Urinary bladder (tissue), 4 donors: ENCODE data around the gene INHBE. TPM values are rescaled to one million over a fixed set of nuclear protein-coding genes. Genes with fewer than 3 reads are reported as not detected.
"Not testable (repeated sequence)": the region's sequence is repeated elsewhere in the genome, so short reads cannot be mapped to it uniquely, and the experiment has no call there.

Source experiments
- DNase-seq: peaks from one replicate; pipeline ENCODE4 v3.0.0-alpha.2; 2015; ENCODE audit errors: extremely low spot score
- H3K27ac ChIP-seq: one replicate; pipeline ENCODE4 v1.5.1; 2013; ENCODE audit warnings: low read depth, mild to moderate bottlenecking, moderate library complexity
- H3K36me3 ChIP-seq: one replicate; pipeline ENCODE4 v1.6.1; 2013; ENCODE audit warnings: mild to moderate bottlenecking, moderate library complexity; ENCODE audit not compliant: insufficient read depth
- H3K4me1 ChIP-seq: one replicate; pipeline ENCODE4 v1.6.1; 2013; ENCODE audit warnings: mild to moderate bottlenecking, moderate library complexity; ENCODE audit not compliant: insufficient read depth
- H3K4me3 ChIP-seq: one replicate; pipeline ENCODE4 v1.5.1; 2013; ENCODE audit warnings: low read depth, low read length
- WGBS: extraction: QIAGEN DNeasy Blood & Tissue Kit; methylation state at CpG from one replicate; pipeline ENCODE4 v1.1.7; 2013; 5-methylcytosine and 5-hydroxymethylcytosine counted together
- polyA plus RNA-seq: library from polyadenylated mRNA; stranded (reverse); fragments of 200-250 nt; gene quantifications from one replicate; pipeline ENCODE4 v1.2.3, GENCODE V29; 2013
- total RNA-seq: library from RNA; depleted of rRNA; stranded (reverse); fragments of >200 nt; gene quantifications from one replicate; pipeline ENCODE4 v1.2.3, GENCODE V29; 2014
- donor health status: healthy with polysubstance abuse.
- donor health status: healthy.

Gene INHBE
- total and polyA plus RNA-seq, 2 donors: 0.09 TPM; not detected in 1

- no peaks in the 10 kb centered on the region for H3K36me3 ChIP-seq
- no peak for DNase-seq
- peak overlapping the region; percentile 12 for H3K27ac ChIP-seq
- H3K4me1 ChIP-seq: no peaks in the 10 kb centered on the region
- 78% methylated on average over 10 of the region's 10 CpGs for WGBS
- no peak overlapping the region for H3K4me3 ChIP-seq
Observed at GRCh38 chr12:57479043-57479375, 23.9 kb downstream of the INHBE start.

- no peak for DNase-seq
- WGBS: 67% methylated on average over 6 of the region's 6 CpGs
- peak within 1 kb of the TSS; percentile 12 for H3K27ac ChIP-seq
- no peaks in the 10 kb centered on the region for H3K36me3 ChIP-seq
- H3K4me3 ChIP-seq: no peak within 1 kb of the TSS
- no peaks in the 10 kb centered on the region for H3K4me1 ChIP-seq
Observed at GRCh38 chr12:57479376-57480115, 24.4 kb downstream of the INHBE start, which contains the start of gene ARHGAP9. ARHGAP9 (minus strand) TSS chr12:57479866; CDS start chr12:57479406, 460 bp downstream.

- Histone ChIP-seq H3K36me3 (no peaks in the 10 kb centered on the region), H3K4me1 (no peaks in the 10 kb centered on the region), H3K4me3 (no peak overlapping the region), H3K27ac (no peak overlapping the region)
- no peak for DNase-seq
- WGBS: 28% methylated on average over 1 of the region's 1 CpG
Observed at GRCh38 chr12:57481671-57482070, 26.6 kb downstream of the INHBE start.

- no peak for DNase-seq
- WGBS: 36% methylated on average over 5 of the region's 5 CpGs
- Histone ChIP-seq H3K4me3 (no peak overlapping the region), H3K27ac (no peak overlapping the region), H3K36me3 (no peaks in the 10 kb centered on the region), H3K4me1 (no peaks in the 10 kb centered on the region)
Observed at GRCh38 chr12:57483466-57483865, 28.4 kb downstream of the INHBE start.

- no peaks in the 10 kb centered on the region for H3K36me3 ChIP-seq
- H3K4me3 ChIP-seq: no peak overlapping the region
- DNase-seq: no peak
- no peak overlapping the region for H3K27ac ChIP-seq
- peaks cover 2% of the 10 kb centered on the region for H3K4me1 ChIP-seq
Observed at GRCh38 chr12:57485695-57486094, 30.6 kb downstream of the INHBE start.

DNA sequence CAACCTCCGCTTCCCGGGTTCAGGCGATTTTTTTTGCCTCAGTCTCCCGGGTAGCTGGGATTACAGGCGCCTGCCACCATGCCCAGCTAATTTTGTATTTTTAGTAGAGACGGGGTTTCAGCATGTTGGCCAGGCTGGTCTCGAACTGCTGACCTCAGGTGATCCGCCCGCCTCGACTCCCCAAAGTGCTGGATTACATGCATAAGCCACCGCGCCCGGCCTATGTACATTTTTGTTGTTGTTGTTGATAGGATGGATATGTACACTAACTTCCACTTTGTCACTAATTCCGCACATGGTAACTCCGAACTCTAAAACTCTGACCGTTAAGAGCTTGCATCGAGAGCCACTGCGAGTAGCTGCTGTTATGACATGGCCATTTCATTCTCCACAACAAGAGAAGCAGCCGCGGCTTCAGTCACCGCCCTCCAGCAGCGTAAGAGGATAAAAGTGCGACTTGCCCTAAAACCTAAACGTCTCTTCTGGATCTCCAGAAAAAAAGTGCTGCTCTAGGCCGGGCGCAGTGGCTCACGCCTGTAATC is 32.0 kb downstream of the INHBE start:
- Histone ChIP-seq H3K4me3 (no peak overlapping the region), H3K27ac (no peak overlapping the region), H3K36me3 (peaks cover 5% of the 10 kb centered on the region), H3K4me1 (peaks cover 2% of the 10 kb centered on the region)
- DNase-seq: no peak
- 87% methylated on average over 27 of the region's 27 CpGs for WGBS

- DNase-seq: peak; percentile 91
- Histone ChIP-seq H3K27ac (peak within 1 kb of the TSS; percentile 78), H3K4me3 (peak within 1 kb of the TSS; percentile 97), H3K36me3 (peaks cover 6% of the 10 kb centered on the region), H3K4me1 (peaks cover 2% of the 10 kb centered on the region)
- WGBS: 6% methylated on average over 47 of the region's 47 CpGs
Observed at GRCh38 chr12:57487597-57488401, 32.7 kb downstream of the INHBE start, which contains the start of gene MARS1. MARS1 (plus strand) TSS chr12:57488068; CDS start chr12:57488091, 23 bp downstream.

DNA sequence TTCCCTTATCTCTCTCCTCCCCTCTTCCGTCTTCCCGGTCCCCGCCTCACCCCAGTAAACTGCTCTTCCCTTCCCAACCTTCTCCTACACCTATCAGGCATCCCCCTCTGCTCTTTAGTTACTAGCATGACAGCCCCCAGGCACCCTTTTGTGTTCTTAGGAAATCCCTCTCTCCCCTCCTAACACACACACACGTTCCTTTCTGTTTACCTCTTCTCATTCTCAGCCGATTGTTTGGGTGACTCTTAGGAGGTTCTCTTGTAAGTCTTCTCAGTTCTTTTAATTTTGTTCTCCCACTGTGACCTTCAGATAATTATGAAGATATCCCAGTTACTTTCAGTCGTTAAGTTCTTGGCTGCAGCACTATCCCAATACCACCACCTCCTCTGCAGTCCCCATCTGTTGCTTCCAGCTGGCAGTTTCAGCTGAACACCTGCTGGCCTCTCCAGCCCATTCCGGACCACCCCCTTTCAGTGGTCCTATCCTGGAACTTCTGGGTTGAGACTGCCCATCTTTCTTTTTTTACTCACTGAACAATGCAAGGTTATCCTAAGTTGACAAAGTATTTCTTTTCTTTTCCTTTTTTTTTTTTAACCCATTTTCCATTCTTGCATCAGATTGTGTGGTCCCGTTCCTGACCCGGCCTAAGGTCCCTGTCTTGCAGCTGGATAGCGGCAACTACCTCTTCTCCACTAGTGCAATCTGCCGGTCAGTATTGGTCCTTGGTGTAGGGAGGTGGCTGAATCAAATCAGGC is 33.5 kb downstream of the INHBE start:
- Histone ChIP-seq H3K36me3 (peaks cover 7% of the 10 kb centered on the region), H3K4me3 (peak overlapping the region; percentile 97), H3K27ac (no peak overlapping the region), H3K4me1 (peaks cover 2% of the 10 kb centered on the region)
- 30% methylated on average over 11 of the region's 11 CpGs for whole genome bisulfite sequencing
- no peak for DNase-seq

DNA sequence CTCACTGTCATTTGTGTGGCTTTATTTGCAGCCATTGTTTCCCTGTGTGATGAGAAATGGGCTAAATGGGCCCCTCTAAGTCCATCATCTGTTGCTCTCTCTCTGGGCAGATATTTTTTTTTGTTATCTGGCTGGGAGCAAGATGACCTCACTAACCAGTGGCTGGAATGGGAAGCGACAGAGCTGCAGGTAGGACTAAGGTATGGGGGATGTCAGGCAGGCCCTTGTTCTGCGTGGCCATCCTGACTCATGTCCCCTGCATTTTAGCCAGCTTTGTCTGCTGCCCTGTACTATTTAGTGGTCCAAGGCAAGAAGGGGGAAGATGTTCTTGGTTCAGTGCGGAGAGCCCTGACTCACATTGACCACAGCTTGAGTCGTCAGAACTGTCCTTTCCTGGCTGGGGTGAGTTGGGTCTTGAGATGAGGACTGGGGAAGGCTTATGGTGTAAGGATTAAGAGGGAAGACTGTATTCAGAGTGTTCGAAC is 34.1 kb downstream of the INHBE start:
- peaks cover 7% of the 10 kb centered on the region for H3K36me3 ChIP-seq
- no peak for DNase-seq
- H3K27ac ChIP-seq: no peak overlapping the region
- H3K4me3 ChIP-seq: no peak overlapping the region
- 89% methylated on average over 5 of the region's 5 CpGs for WGBS
- peaks cover 2% of the 10 kb centered on the region for H3K4me1 ChIP-seq

- Histone ChIP-seq H3K4me1 (peaks cover 2% of the 10 kb centered on the region), H3K27ac (no peak overlapping the region), H3K4me3 (no peak overlapping the region), H3K36me3 (peaks cover 7% of the 10 kb centered on the region)
- no peak for DNase-seq
- 98% methylated on average over 4 of the region's 4 CpGs for WGBS
Observed at GRCh38 chr12:57490126-57490525, 35.0 kb downstream of the INHBE start.

DNA sequence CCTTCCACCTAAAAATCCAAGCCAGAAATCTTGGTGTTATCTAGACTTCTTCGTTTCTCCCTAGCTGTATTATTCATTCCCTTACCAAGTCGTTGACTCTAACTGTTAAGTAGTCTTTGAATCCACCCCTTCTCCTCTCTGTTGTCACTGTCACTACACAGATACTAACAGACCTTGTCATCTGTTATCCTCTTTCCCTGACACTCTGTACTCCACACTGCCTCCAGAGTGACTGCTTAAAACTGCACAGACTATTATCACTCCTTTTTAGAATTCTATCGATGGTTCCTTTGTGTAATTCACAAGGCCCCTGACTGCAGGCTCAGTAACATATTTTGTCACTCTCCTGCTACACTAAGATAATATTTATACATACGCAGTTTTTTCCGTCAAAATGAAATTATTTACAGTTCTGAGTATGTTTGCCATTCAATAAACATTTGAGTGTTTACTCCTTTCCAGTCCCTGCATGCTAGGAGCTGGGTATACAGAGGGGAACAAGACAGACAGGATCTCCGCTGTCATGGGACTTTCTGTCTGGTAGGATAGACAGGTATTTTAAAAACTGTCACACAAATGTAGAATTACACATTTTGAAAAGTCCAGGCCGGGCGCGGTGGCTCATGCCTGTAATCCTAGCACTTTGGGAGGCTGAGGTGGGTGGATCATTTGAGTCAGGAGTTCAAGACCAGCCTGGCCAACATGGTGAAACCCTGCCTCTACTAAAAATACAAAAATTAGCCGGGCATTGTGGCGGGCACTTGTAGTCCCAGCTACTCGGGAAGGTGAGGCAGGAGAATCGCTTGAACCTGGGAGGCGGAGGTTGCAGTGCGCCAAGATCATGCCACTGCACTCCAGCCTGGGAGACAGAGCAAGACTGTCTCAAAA is 36.5 kb downstream of the INHBE start:
- 93% methylated on average over 15 of the region's 15 CpGs for WGBS
- no peak overlapping the region for H3K27ac ChIP-seq
- H3K4me3 ChIP-seq: no peak overlapping the region
- H3K36me3 ChIP-seq: peaks cover 7% of the 10 kb centered on the region
- H3K4me1 ChIP-seq: peaks cover 2% of the 10 kb centered on the region
- DNase-seq: no peak

DNA sequence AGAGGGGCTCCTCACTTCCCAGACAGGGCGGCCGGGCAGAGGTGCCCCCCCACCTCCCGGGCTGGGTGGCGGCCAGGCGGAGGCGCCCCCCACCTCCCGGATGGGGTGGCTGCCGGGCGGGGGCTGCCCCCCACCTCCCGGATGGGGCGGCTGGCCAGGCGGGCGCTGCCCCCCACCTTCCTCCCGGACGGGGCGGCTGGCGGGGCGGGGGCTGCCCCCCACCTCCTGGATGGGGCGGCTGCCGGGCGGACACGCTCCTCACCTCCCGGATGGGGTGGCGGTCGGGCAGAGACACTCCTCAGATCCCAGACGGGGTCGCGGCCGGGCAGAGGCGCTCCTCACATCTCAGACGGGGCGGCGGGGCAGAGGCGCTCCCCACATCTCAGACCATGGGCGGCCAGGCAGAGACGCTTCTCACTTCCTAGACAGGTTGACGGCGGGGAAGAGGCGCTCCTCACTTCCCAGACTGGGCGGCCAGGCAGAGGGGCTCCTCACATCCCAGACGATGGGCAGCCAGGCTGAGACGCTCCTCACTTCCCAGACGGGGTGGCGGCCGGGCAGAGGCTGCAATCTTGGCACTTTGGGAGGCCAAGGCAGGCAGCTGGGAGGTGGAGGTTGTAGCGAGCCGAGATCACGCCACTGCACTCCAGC is 40.1 kb downstream of the INHBE start:
- H3K27ac ChIP-seq, H3K4me1 ChIP-seq, H3K36me3 ChIP-seq, H3K4me3 ChIP-seq, DNase-seq: not testable (repeated sequence)
- WGBS: 95% methylated on average over 46 of the region's 48 CpGs
